ENCODE data around the gene SLC26A6.

The SLC26A6 gene

GRCh38 chr3:48648188-48648850, 13.1 kb upstream of the SLC26A6 start:
- H3K4me1 ChIP-seq = no peaks in the 10 kb centered on the region
- H3K9ac ChIP-seq = no peak overlapping the region
- no peaks in the 10 kb centered on the region for H3K36me3 ChIP-seq
- no peak for TF ChIP-seq Cebpa-rat (IDR thresholded peaks at IDR 0.05)
- H3K4me2 ChIP-seq = no peak overlapping the region
- no peaks in the 10 kb centered on the region for H4K20me1 ChIP-seq
- no peak overlapping the region for H3K4me3 ChIP-seq
- no peaks in the 10 kb centered on the region for H3K9me3 ChIP-seq
- no peak overlapping the region for H3K27ac ChIP-seq
- H3K27me3 ChIP-seq = no peaks in the 10 kb centered on the region

GRCh38 chr3:48647714-48648113, 12.5 kb upstream of the SLC26A6 start:
- H3K4me1 ChIP-seq = no peaks in the 10 kb centered on the region
- no peaks in the 10 kb centered on the region for H3K36me3 ChIP-seq
- no peak for TF ChIP-seq Cebpa-rat (IDR thresholded peaks at IDR 0.05)
- H3K4me2 ChIP-seq = no peak overlapping the region
- no peaks in the 10 kb centered on the region for H3K27me3 ChIP-seq
- H3K4me3 ChIP-seq = no peak overlapping the region
- no peak overlapping the region for H3K9ac ChIP-seq
- H3K9me3 ChIP-seq = no peaks in the 10 kb centered on the region
- no peak overlapping the region for H3K27ac ChIP-seq
- H4K20me1 ChIP-seq = no peaks in the 10 kb centered on the region

- H3K4me1 ChIP-seq = no peaks in the 10 kb centered on the region
- H3K9ac ChIP-seq = no peak overlapping the region
- no peak overlapping the region for H3K4me3 ChIP-seq
- no peak for TF ChIP-seq Cebpa-rat (IDR thresholded peaks at IDR 0.05)
- no peak overlapping the region for H3K27ac ChIP-seq
- H3K36me3 ChIP-seq = peaks cover 4% of the 10 kb centered on the region; the same call in 1 of the 2 replicates
- H3K27me3 ChIP-seq = no peaks in the 10 kb centered on the region
- no peaks in the 10 kb centered on the region for H3K9me3 ChIP-seq
- no peak overlapping the region for H3K4me2 ChIP-seq
- H4K20me1 ChIP-seq = no peaks in the 10 kb centered on the region
These were observed 9.9 kb upstream of the SLC26A6 start for GRCh38 chr3:48644898-48645760.

- Histone ChIP-seq H3K4me1 (no peaks in the 10 kb centered on the region), H3K9ac (no peak overlapping the region), H3K36me3 (peaks cover 4% of the 10 kb centered on the region; the same call in 1 of the 2 replicates), H3K9me3 (no peaks in the 10 kb centered on the region), H3K27me3 (no peaks in the 10 kb centered on the region), H3K4me2 (no peak overlapping the region), H3K27ac (no peak overlapping the region), H3K4me3 (no peak overlapping the region), H4K20me1 (no peaks in the 10 kb centered on the region)
- no peak for TF ChIP-seq Cebpa-rat (IDR thresholded peaks at IDR 0.05)
These were observed 7.3 kb upstream of the SLC26A6 start for GRCh38 chr3:48642605-48643004.

- Histone ChIP-seq H3K9me3 (no peaks in the 10 kb centered on the region), H4K20me1 (no peaks in the 10 kb centered on the region), H3K36me3 (peaks cover 4% of the 10 kb centered on the region; the same call in 1 of the 2 replicates), H3K9ac (no peak overlapping the region), H3K27ac (no peak overlapping the region), H3K4me3 (no peak overlapping the region), H3K4me1 (peaks cover 11% of the 10 kb centered on the region), H3K4me2 (no peak overlapping the region), H3K27me3 (no peaks in the 10 kb centered on the region)
- no peak for TF ChIP-seq Cebpa-rat (IDR thresholded peaks at IDR 0.05)
These were observed 6.1 kb upstream of the SLC26A6 start for GRCh38 chr3:48641396-48641795.

- Histone ChIP-seq H3K9ac (no peak overlapping the region), H3K9me3 (no peaks in the 10 kb centered on the region), H4K20me1 (no peaks in the 10 kb centered on the region), H3K36me3 (peaks cover 4% of the 10 kb centered on the region; the same call in 1 of the 2 replicates), H3K27me3 (no peaks in the 10 kb centered on the region), H3K27ac (no peak overlapping the region), H3K4me3 (no peak overlapping the region), H3K4me2 (no peak overlapping the region), H3K4me1 (peaks cover 18% of the 10 kb centered on the region)
- no peak for TF ChIP-seq Cebpa-rat (IDR thresholded peaks at IDR 0.05)
These were observed 4.8 kb upstream of the SLC26A6 start for GRCh38 chr3:48639944-48640606.

- H3K36me3 ChIP-seq = peaks cover 18% of the 10 kb centered on the region
- peaks cover 16% of the 10 kb centered on the region for H4K20me1 ChIP-seq
- no peak overlapping the region for H3K9ac ChIP-seq
- TF ChIP-seq Cebpa-rat (IDR thresholded peaks at IDR 0.05) = no peak
- H3K4me1 ChIP-seq = peaks cover 33% of the 10 kb centered on the region
- H3K27me3 ChIP-seq = no peaks in the 10 kb centered on the region
- no peak overlapping the region for H3K27ac ChIP-seq
- H3K9me3 ChIP-seq = no peaks in the 10 kb centered on the region
- no peak overlapping the region; the same call in 1 of the 2 replicates for H3K4me2 ChIP-seq
- no peak overlapping the region for H3K4me3 ChIP-seq
These were observed 2.0 kb upstream of the SLC26A6 start for GRCh38 chr3:48637305-48637704.

GRCh38 chr3:48636149-48636655, 941 bp upstream of the SLC26A6 start:
- TF ChIP-seq Cebpa-rat (IDR thresholded peaks at IDR 0.05) = no peak
- Histone ChIP-seq H3K4me1 (peaks cover 33% of the 10 kb centered on the region), H3K4me2 (peak overlapping the region; percentile 99), H3K4me3 (peak overlapping the region; percentile 74), H3K9me3 (no peaks in the 10 kb centered on the region), H3K27me3 (no peaks in the 10 kb centered on the region), H3K27ac (peak overlapping the region; percentile 77), H3K9ac (peak overlapping the region; percentile 81), H3K36me3 (peaks cover 26% of the 10 kb centered on the region), H4K20me1 (peaks cover 16% of the 10 kb centered on the region)

GRCh38 chr3:48634661-48635221, 520 bp downstream of the SLC26A6 start:
- Histone ChIP-seq H3K36me3 (peaks cover 40% of the 10 kb centered on the region), H3K4me1 (peaks cover 33% of the 10 kb centered on the region), H3K4me2 (peak overlapping the region; percentile 99), H4K20me1 (peaks cover 16% of the 10 kb centered on the region), H3K4me3 (peak overlapping the region; percentile 74), H3K27ac (peak overlapping the region; percentile 77), H3K9me3 (no peaks in the 10 kb centered on the region), H3K27me3 (no peaks in the 10 kb centered on the region), H3K9ac (peak overlapping the region; percentile 81)
- no peak for TF ChIP-seq Cebpa-rat (IDR thresholded peaks at IDR 0.05)
